Measurements from ENCODE around the gene ZRSR2.
"Not testable (repeated sequence)": the region's sequence is repeated elsewhere in the genome, so short reads cannot be mapped to it uniquely, and the experiment has no call there.

The ZRSR2 gene

GRCh38 chrX:15804563-15804962, 14.3 kb downstream of the ZRSR2 start:
- no peak for DNase-seq

DNA sequence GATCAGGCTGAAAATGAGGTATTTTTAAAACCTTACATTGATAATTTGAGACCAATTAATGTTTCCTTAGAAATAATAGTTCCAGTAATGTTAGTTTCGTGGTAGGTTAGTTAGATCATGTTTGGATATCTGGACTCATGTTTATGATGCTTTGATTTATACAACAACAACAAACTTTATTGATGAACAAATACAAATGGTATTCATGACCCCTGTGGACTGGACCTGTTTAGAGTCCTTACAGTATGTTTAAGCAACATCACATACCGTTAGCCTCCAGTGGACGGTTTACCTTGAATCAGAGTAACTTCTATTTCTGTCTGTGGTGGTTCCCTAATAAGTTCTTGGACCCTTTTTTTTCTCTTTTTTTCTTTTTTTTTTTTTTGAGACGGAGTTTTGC, 18.0 kb downstream of the ZRSR2 start:
- DNase-seq = no peak

GRCh38 chrX:15812192-15812938, 22.1 kb downstream of the ZRSR2 start:
- DNase-seq = no peak

DNA sequence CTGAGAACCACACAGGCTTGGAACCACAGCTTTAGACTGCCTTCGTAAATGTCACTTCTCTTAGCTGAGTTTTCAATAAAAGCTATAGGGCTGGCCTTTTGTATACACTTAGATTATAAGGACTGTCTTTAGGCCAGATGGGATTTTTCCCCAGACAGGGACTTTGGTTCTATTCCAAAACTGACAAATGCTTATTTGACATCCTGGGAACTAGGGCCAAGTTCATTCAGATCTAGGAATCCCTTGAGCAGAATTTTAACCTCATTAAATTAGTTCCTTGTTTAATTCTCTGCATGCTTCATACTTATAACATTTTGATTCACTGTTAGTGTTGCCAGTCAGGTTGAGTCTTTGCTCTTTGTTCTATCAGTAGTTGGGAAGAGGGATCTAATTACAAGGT, 23.1 kb downstream of the ZRSR2 start:
- no peak for DNase-seq

- DNase-seq = no peak
Measured at GRCh38 chrX:15814771-15815365, 24.6 kb downstream of the ZRSR2 start.

DNA sequence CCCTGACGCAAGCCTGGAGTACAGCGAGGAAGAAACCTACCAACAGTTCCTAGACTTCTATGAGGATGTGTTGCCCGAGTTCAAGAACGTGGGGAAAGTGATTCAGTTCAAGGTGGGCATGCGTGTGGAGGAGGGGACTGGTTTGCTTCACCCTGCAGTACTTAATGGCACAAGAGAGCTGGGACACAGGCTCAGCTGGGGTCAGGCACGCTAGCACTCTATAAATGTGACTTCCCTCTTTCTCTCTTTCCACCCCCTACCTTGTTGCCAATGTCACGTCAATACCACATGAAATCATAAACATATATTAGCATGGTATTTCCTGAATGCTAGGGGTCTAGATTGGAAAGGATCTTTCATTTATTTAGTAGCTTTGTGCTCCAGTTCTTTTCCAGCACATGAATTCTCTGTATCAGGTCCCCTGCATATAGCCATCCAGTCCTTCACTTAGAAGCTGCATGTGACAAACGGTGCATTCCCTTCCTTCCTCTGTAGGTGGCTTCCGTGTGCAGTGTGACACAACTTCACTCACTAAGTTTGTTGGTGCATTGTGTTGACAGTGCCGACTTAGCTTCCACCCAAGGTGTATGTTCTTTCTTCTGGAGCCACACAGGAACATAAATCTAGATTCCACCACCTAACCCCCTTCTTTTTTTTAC, 25.6 kb downstream of the ZRSR2 start:
- DNase-seq = no peak

GRCh38 chrX:15816438-15816809, 26.1 kb downstream of the ZRSR2 start:
- DNase-seq = no peak

DNA sequence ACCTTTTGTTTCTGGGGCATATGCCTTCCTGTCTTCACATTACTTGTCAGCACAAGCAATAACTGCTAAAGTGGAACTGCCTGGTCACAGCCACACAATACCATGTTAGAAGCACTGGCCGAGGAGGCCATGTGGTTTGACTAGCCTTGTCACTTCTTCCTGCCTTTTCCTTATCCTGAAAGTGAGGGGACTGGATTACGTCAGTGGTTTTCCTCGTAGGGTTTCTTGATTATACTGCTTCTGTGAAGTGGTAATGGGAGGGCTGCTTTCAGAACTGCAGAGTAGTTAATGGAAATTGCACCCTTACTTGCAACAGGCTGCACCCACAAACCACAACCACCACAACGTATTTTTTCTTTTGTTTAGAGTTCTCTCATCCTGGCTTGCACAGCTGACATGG, 26.6 kb downstream of the ZRSR2 start:
- no peak for DNase-seq

DNA sequence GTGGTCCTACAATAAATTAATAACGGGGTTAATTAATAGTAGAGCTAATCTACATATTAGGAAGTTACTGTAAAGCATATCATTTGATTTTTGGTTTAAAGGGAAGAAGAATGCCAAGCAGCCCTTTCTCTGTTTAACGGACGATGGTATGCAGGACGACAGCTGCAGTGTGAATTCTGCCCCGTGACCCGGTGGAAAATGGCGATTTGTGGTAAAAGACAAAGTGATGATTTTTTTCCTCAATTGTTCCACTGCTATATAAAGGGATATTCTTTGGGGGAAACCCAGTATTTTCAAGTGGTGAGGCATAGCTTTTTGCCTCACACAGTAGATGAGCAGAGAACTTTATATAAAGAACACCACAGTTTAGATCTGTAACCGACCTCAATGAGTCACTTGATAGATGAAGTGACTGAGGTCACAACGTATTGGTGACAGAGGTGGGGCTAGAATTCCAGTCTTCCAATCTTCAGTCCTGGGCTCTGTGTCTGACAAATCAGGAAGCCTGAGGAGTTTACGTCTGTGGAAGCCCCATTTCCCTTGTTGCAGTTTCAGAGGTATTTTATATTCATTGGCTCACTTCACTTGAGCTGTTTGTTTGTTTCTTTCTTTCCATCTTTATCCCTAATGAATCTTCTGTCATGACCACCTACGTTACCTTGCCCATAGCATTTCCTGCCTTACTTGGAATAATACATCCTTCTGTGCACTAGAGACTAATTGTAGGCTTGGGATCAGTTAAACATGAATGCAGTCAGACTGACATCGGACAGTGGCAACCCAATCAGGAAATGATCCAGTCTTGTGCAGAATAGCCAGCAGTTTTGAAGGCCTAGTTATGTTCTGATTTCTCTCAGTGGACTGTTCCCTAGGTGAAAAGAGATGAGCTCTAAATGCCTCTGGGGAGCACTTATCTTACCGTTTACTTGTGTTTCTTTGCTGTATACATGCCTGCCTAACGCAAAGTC, 30.1 kb downstream of the ZRSR2 start:
- DNase-seq = no peak

DNA sequence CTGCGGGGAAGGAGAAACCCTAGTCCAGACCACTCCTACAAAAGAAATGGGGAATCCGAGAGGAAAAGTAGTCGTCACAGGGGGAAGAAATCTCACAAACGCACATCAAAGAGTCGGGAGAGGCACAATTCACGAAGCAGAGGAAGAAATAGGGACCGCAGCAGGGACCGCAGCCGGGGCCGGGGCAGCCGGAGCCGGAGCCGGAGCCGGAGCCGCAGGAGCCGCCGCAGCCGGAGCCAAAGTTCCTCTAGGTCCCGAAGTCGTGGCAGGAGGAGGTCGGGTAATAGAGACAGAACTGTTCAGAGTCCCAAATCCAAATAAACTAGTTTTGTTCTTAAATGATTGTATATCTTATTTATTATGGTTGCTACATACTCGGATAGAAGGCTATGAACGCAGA, 32.6 kb downstream of the ZRSR2 start:
- no peak for DNase-seq

- DNase-seq = no peak
Measured at GRCh38 chrX:15825936-15826335, 35.7 kb downstream of the ZRSR2 start.

- no peak for DNase-seq
Measured at GRCh38 chrX:15829217-15829616, 38.9 kb downstream of the ZRSR2 start.

DNA sequence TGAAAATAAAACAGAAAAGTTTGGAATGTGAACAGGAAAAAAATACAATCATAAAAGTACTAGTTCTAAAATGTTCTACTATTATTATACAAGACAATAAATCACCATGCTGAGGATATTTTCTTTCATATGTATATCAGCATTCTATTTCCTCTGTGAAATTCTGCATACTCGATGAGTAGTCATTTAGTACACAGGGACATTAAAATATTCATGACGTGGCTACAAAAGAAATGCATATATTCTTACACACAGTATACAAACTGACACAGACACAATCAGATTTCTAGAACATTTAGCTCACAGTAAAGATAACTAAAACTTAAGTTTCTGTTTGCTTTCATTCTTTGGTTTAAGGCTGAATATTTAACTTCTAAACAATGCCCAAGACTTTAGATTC, 41.1 kb downstream of the ZRSR2 start:
- DNase-seq = not testable (repeated sequence)

DNA sequence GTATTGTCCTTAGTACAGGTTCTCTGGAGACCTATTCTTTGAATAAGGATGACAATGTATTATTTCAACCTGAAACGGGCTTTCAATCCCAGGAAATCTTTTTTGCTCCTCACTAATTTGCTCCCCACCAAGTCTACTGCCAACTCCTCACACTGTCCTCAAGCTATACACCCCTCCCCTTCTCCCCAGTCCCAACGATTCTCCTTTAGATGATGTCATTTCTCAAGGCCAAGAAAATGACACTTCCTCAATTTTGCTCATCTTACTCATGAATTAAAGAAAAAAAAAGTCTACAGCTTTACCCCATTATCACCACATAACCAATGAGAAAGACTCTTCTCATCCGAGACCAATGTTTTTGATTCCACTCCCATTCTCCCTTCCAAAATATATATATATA, 43.8 kb downstream of the ZRSR2 start:
- no peak for DNase-seq

GRCh38 chrX:15834827-15835595, 44.7 kb downstream of the ZRSR2 start:
- DNase-seq = no peak

- DNase-seq = no peak
Measured at GRCh38 chrX:15838017-15838416, 47.7 kb downstream of the ZRSR2 start.

DNA sequence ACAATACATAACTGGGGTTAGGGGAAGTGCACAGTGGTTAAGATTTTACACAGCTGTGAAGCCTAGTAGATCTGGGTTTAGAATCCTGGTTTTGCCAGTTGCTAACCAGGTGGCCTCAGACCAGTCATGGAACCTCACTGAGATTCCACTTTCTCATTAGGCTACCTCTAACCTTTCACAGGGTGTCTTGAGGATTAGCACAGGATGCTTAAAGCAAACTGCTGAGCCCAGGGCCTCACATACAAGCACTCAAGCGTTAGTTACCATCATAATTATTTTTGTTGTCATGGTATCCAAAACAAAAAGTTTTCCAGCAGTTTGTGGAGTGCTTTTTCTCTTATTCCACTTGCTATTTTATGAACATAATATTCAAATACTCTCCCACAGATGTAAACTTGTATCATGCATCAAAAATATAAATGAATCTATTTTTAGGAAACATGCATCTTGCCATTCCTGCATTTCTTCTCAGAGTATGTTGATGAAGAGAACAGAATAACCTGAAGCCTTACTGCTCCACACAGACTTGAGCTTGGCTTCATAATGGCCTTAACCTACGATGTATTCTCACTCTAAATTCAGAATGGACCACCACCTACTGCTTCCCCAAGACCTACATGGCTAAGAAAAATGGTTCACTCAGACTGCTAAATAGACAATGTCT, 51.7 kb downstream of the ZRSR2 start:
- no peak for DNase-seq

DNA sequence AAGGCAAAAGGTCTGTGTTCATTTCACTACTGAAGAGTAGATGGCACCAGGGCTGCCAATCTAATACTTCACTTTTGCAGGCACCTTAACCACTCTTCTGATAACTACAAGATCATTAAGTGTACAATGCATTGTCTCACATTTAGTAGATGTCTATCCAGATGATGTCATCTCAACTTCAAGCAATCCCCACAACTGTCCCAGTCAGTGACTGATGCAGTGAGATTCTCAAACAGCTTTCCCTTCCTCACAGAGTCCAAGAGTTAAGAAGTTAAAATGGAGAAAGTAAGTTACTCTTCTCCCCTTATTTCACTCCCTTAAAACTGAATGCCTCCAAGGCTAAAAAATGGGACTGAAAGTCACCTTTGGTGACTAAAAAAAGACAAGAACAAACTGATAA, 53.7 kb downstream of the ZRSR2 start:
- DNase-seq = no peak

- no peak for DNase-seq
Measured at GRCh38 chrX:15848576-15848975, 58.3 kb downstream of the ZRSR2 start.

DNA sequence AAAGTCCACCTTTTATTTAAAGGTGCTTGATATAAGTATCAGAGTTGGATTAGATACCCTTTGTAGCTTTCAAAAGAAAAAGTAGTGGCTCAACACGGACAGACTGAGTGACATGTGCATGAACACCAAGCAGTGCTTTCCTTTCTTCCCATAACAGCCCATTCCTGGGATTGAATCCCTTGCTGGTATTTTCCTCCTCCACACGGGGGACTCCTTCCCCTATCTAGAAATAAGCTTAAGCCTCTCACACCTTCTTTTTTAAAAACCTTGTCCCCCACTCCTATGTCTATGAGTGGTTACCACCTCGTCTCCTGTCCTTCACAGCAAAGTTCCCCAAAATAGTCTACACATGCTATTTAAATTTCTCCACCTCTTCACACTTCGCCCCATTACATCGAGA, 59.3 kb downstream of the ZRSR2 start:
- no peak for DNase-seq

DNA sequence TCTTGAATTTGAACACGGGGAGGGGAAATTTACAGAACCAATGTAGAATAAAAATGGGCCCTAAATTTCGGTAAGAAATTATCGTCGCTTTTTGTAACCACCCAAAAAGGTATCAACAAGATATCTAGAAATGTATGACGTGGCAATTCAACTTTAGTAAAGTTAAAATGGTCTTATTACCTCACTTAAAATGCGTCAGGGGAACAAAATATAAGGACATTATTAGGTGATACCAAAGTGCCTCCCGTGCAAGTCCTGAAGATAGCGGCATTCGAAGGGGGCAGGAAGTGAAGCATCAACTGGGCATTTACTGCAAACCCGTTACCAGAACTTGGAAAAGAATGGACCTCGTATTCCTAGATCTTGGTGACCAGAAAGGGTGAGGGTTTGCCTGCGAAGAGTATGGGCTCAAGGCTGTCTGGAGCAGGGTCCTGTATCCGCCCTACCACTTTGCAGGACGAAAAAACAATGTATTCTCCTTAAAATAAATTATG, 63.3 kb downstream of the ZRSR2 start:
- no peak for DNase-seq

Measured in NCI-H748 treated with DMSO at 0.1 percent for 48 hours (cell line).